HepG2 (cell line): ENCODE results near the gene FOXA3. TPM values are rescaled to one million over a fixed set of nuclear protein-coding genes. Genes with fewer than 3 reads are reported as not detected.

Experiments used
- ATF1 ChIP-seq: IDR thresholded peaks from 2 replicates; pipeline ENCODE4 v1.6.1; 2016; ENCODE audit warnings: mild to moderate bottlenecking, control low read depth
- CCAR2 ChIP-seq: fragments of 200-400 bp; formaldehyde crosslinking; optimal IDR thresholded peaks from 2 replicates; pipeline ENCODE3; 2018; ENCODE audit warnings: low read depth, mild to moderate bottlenecking, low read length, moderate library complexity
- FOSL1 ChIP-seq: sonication (generic); formaldehyde crosslinking; IDR thresholded peaks from 2 replicates; pipeline ENCODE4 v1.9.0; 2021; ENCODE audit warnings: missing genetic modification reagents, borderline replicate concordance
- HNRNPK ChIP-seq: fragments of 200-400 bp; formaldehyde crosslinking; IDR thresholded peaks from 2 replicates; pipeline ENCODE4 v1.6.1; 2018; ENCODE audit warnings: low read length, low read depth, moderate library complexity, mild to moderate bottlenecking; ENCODE audit not compliant: poor library complexity, severe bottlenecking
- MIER2 ChIP-seq: IDR thresholded peaks from 2 replicates; pipeline ENCODE4 v1.6.1; 2016; ENCODE audit warnings: missing biosample characterization, missing genetic modification reagents
- SETDB1 ChIP-seq: sonication (generic); formaldehyde crosslinking; IDR thresholded peaks from 2 replicates; pipeline ENCODE4 v1.5.1; 2020; ENCODE audit warnings: missing genetic modification reagents, mild to moderate bottlenecking, borderline replicate concordance
- SOX13 ChIP-seq, 3 experiments: fragments of 450-650 bp in 1 of 3; sonication (generic) in 1 of 3; formaldehyde crosslinking in 1 of 3; IDR thresholded peaks in 2 of 3; conservative IDR thresholded peaks in 1 of 3; 2 replicates each; pipeline versions ENCODE4 v1.5.0 to v1.6.1; 2016 to 2020; ENCODE audit warnings: antibody characterized with exemption in 1 of 3, mild to moderate bottlenecking in 1 of 3, missing compliant biosample characterization in 1 of 3, missing genetic modification reagents in 1 of 3, moderate library complexity in 1 of 3
- SP2 ChIP-seq: sonication (generic); formaldehyde crosslinking; IDR thresholded peaks from 2 replicates; pipeline ENCODE4 v1.5.1; 2020; ENCODE audit warnings: mild to moderate bottlenecking, missing genetic modification reagents
- ZNF34 ChIP-seq: sonication (generic); formaldehyde crosslinking; IDR thresholded peaks from 2 replicates; pipeline ENCODE4 v1.4.0; 2020; ENCODE audit warnings: mild to moderate bottlenecking, missing genetic modification reagents, borderline replicate concordance
- ZNF563 ChIP-seq: sonication (generic); formaldehyde crosslinking; IDR thresholded peaks from 2 replicates; pipeline ENCODE4 v1.8.0; 2022; ENCODE audit warnings: mild to moderate bottlenecking, moderate library complexity, missing genetic modification reagents
- ZNF605 ChIP-seq: sonication (generic); formaldehyde crosslinking; IDR thresholded peaks from 2 replicates; pipeline ENCODE4 v1.8.0; 2022; ENCODE audit warnings: mild to moderate bottlenecking, missing genetic modification reagents
- ZNF644 ChIP-seq: IDR thresholded peaks from 2 replicates; pipeline ENCODE4 v1.6.1; 2016; ENCODE audit warnings: low read depth
- ZNF773 ChIP-seq: sonication (generic); formaldehyde crosslinking; IDR thresholded peaks from 2 replicates; pipeline ENCODE4 v1.4.0; 2020; ENCODE audit warnings: missing genetic modification reagents, borderline replicate concordance
- polyA plus RNA-seq, 8 experiments: library from polyadenylated mRNA; depleted of rRNA in 3 of 8; stranded (reverse) in 7 of 8; unstranded in 1 of 8; fragments of >200 nt; fragmentation: Illumina TruSeq in 4 of 8; extraction: Trizol in 4 of 8; gene quantifications; 2 replicates each; pipeline versions ENCODE4 v1.2.1 to v1.2.3, GENCODE V29; 2011 to 2016; ENCODE audit warnings: low read depth in 4 of 8, missing spikeins in 1 of 8, mixed read lengths in 1 of 8; ENCODE audit not compliant: insufficient read depth in 1 of 8
- total RNA-seq, 5 experiments: library from RNA; depleted of rRNA; stranded (reverse); fragments of >200 nt; fragmentation: Illumina TruSeq; extraction: Trizol; gene quantifications; 2 replicates each; pipeline ENCODE4 v1.2.3, GENCODE V29; 2016; ENCODE audit warnings: low read depth in 1 of 5
- TF ChIP-seq, protein P1 (sequence below): fragments of 450-650 bp; IDR thresholded peaks from 2 replicates; pipeline ENCODE4 v1.6.1; 2017
- TF ChIP-seq, protein P2 (sequence below): sonication (generic); formaldehyde crosslinking; IDR thresholded peaks from 2 replicates; pipeline ENCODE4 v1.5.0; 2020; ENCODE audit warnings: missing genetic modification reagents
- TF ChIP-seq, protein P3 (sequence below): sonication (generic); formaldehyde crosslinking; IDR thresholded peaks from 2 replicates; pipeline ENCODE4 v1.8.1; 2023; ENCODE audit warnings: mild to moderate bottlenecking, moderate library complexity, missing genetic modification reagents
- TF ChIP-seq, protein P4 (sequence below): sonication (generic); formaldehyde crosslinking; IDR thresholded peaks from 2 replicates; pipeline ENCODE4 v1.5.1; 2020; ENCODE audit warnings: missing genetic modification reagents, mild to moderate bottlenecking, borderline replicate concordance
- TF ChIP-seq, protein P5 (sequence below): sonication (generic); formaldehyde crosslinking; IDR thresholded peaks from 2 replicates; pipeline ENCODE4 v1.4.0; 2020; ENCODE audit warnings: missing genetic modification reagents, borderline replicate concordance

Gene FOXA3
- total and polyA plus RNA-seq, 2 of the 13 experiments (the other 11 are each of a cell fraction or from before 2014, with no cell fraction given) = 29.8 to 47.6 TPM

DNA sequence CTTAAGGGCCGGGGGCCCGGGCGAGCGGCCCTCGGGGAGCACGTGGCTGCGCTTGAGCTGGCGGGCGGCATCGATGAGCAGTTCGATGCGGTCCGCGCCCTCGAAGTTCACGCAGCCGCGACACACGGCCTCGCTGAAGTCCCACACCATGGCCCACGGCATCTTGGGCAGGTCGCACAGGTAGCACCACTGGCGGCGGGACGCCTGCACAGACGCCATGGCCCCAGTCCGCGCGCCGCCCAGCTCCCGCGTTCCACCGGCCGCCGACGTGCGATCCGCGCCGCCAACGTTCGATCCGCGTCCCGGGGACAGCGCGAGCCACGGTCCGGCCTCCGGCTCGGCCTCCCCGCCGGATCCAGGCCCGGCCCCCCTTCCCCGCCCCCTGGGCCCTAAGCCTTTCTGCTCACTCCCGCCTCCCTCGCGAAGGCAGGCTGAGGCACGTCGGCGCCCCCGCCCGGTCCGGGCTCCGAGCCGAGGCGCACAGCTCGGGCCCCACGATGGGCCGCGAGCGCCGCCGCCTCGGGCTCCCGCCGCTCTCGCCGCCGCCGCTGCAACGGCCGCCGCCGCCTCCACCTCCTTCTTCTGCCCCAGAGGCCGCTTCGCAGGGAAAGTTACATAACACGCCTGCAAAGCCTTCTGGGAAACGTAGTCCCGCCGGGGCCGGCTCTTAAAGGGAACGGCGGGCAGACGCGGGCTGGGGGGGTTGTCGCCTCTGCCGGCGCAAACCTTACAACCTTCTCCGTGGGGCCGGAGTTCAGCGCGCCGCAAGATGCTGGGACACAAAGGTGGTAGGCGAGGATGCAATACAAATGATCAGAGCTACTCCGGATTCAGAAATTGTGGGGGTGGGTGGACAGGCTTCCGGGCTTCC is 21.7 kb downstream of the FOXA3 start, which contains the start of gene IRF2BP1 (continued):
- TF ChIP-seq MIER2 = no peak
- no peak for TF ChIP-seq SETDB1 (CRISPR knock-in tag)
- TF ChIP-seq, protein P1, sequence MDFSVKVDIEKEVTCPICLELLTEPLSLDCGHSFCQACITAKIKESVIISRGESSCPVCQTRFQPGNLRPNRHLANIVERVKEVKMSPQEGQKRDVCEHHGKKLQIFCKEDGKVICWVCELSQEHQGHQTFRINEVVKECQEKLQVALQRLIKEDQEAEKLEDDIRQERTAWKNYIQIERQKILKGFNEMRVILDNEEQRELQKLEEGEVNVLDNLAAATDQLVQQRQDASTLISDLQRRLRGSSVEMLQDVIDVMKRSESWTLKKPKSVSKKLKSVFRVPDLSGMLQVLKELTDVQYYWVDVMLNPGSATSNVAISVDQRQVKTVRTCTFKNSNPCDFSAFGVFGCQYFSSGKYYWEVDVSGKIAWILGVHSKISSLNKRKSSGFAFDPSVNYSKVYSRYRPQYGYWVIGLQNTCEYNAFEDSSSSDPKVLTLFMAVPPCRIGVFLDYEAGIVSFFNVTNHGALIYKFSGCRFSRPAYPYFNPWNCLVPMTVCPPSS = no peak
- TF ChIP-seq FOSL1 (CRISPR knock-in tag) = no peak
- TF ChIP-seq, protein P2, sequence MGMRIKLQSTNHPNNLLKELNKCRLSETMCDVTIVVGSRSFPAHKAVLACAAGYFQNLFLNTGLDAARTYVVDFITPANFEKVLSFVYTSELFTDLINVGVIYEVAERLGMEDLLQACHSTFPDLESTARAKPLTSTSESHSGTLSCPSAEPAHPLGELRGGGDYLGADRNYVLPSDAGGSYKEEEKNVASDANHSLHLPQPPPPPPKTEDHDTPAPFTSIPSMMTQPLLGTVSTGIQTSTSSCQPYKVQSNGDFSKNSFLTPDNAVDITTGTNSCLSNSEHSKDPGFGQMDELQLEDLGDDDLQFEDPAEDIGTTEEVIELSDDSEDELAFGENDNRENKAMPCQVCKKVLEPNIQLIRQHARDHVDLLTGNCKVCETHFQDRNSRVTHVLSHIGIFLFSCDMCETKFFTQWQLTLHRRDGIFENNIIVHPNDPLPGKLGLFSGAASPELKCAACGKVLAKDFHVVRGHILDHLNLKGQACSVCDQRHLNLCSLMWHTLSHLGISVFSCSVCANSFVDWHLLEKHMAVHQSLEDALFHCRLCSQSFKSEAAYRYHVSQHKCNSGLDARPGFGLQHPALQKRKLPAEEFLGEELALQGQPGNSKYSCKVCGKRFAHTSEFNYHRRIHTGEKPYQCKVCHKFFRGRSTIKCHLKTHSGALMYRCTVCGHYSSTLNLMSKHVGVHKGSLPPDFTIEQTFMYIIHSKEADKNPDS (CRISPR knock-in tag) = no peak; the same call in 1 of the 2 replicates
- TF ChIP-seq SOX13 (IDR thresholded peaks at IDR 0.05) = no peak
- TF ChIP-seq SOX13 (CRISPR knock-in tag; conservative IDR thresholded peaks at IDR 0.05 in 1 of 2, IDR thresholded peaks at IDR 0.05 in 1 of 2) = peak in 1 of 2 experiments; percentile 9; a peak in 1 of 4 replicates
- TF ChIP-seq ATF1 (CRISPR knock-in tag) = no peak
- peak; percentile 32 for TF ChIP-seq HNRNPK
- no peak for TF ChIP-seq CCAR2
- TF ChIP-seq, protein P3, sequence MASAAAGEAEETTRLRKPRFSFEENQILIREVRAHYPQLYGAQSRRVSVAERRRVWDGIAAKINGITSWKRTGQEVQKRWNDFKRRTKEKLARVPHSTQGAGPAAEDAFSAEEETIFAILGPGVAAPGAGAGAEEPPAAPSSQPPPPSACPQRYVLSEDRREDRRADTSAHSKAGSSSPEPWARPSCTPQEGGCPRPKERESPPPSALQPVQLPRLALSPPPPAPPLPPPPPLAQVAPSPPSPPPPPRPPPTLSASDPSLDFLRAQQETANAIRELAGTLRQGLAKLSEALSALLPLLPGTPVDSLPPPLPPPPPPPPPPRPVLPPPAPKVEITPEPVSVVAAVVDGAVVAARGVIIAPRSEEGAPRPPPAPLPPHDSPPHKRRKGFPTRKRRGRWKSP (CRISPR knock-in tag) = no peak; the same call in 1 of the 2 replicates
- TF ChIP-seq, protein P4, sequence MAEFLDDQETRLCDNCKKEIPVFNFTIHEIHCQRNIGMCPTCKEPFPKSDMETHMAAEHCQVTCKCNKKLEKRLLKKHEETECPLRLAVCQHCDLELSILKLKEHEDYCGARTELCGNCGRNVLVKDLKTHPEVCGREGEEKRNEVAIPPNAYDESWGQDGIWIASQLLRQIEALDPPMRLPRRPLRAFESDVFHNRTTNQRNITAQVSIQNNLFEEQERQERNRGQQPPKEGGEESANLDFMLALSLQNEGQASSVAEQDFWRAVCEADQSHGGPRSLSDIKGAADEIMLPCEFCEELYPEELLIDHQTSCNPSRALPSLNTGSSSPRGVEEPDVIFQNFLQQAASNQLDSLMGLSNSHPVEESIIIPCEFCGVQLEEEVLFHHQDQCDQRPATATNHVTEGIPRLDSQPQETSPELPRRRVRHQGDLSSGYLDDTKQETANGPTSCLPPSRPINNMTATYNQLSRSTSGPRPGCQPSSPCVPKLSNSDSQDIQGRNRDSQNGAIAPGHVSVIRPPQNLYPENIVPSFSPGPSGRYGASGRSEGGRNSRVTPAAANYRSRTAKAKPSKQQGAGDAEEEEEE (CRISPR knock-in tag) = no peak
- peak; percentile 68; the same call in 1 of the 2 replicates for TF ChIP-seq ZNF773 (CRISPR knock-in tag)
- TF ChIP-seq SP2 = no peak
- TF ChIP-seq, protein P5, sequence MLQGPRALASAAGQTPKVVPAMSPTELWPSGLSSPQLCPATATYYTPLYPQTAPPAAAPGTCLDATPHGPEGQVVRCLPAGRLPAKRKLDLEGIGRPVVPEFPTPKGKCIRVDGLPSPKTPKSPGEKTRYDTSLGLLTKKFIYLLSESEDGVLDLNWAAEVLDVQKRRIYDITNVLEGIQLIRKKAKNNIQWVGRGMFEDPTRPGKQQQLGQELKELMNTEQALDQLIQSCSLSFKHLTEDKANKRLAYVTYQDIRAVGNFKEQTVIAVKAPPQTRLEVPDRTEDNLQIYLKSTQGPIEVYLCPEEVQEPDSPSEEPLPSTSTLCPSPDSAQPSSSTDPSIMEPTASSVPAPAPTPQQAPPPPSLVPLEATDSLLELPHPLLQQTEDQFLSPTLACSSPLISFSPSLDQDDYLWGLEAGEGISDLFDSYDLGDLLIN (CRISPR knock-in tag) = no peak
- no peak; the same call in 1 of the 2 replicates for TF ChIP-seq ZNF34 (CRISPR knock-in tag)
- no peak for TF ChIP-seq ZNF563 (CRISPR knock-in tag)
- TF ChIP-seq ZNF605 (CRISPR knock-in tag) = peak; percentile 9; the same call in 1 of the 2 replicates
- TF ChIP-seq ZNF644 = no peak
